Fibroblast of lung (primary cell): ENCODE data around the gene SSTR1.

Source experiments
- EZH2 ChIP-seq: IDR thresholded peaks from 2 replicates; pipeline ENCODE4 v1.5.1; 2012; ENCODE audit warnings: low read length, control low read depth, mild to moderate bottlenecking; ENCODE audit errors: missing control alignments
- TF ChIP-seq, protein P1 (sequence below), 2 donors: IDR thresholded peaks in 1 of 2; conservative IDR thresholded peaks in 1 of 2; 1 replicate in 1 of 2; 2 replicates in 1 of 2; pipeline ENCODE4 v1.5.1; 2011 to 2012; ENCODE audit warnings: low read length in 2 of 2, control low read depth in 1 of 2, inconsistent platforms in 1 of 2, low read depth in 1 of 2, mild to moderate bottlenecking in 1 of 2

- TF ChIP-seq, protein P1, sequence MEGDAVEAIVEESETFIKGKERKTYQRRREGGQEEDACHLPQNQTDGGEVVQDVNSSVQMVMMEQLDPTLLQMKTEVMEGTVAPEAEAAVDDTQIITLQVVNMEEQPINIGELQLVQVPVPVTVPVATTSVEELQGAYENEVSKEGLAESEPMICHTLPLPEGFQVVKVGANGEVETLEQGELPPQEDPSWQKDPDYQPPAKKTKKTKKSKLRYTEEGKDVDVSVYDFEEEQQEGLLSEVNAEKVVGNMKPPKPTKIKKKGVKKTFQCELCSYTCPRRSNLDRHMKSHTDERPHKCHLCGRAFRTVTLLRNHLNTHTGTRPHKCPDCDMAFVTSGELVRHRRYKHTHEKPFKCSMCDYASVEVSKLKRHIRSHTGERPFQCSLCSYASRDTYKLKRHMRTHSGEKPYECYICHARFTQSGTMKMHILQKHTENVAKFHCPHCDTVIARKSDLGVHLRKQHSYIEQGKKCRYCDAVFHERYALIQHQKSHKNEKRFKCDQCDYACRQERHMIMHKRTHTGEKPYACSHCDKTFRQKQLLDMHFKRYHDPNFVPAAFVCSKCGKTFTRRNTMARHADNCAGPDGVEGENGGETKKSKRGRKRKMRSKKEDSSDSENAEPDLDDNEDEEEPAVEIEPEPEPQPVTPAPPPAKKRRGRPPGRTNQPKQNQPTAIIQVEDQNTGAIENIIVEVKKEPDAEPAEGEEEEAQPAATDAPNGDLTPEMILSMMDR (conservative IDR thresholded peaks at IDR 0.05 in 1 of 2, IDR thresholded peaks at IDR 0.05 in 1 of 2; ENCODE audit: low read depth in 1 of 2, low read length in 2 of 2): no peak
- no peak for TF ChIP-seq EZH2
Observed at GRCh38 chr14:38243696-38244240, 36.1 kb downstream of the SSTR1 start.
